Body of pancreas (tissue), 4 donors: ENCODE data around the gene CAPN10. TPM values are rescaled to one million over a fixed set of nuclear protein-coding genes. Genes with fewer than 3 reads are reported as not detected.

Experiments
- ATAC-seq: fragments of 150-250 bp; one replicate; pipeline ENCODE4 v1.9.1; 2016
- DNase-seq, 4 donors: peaks; one replicate each; pipeline ENCODE4 v3.0.0-alpha.2; 2019
- H3K27ac ChIP-seq, 4 donors: fragments of 200-600 bp; sonication (generic); 1 replicate in 3 of 4; 2 replicates in 1 of 4; pipeline versions ENCODE4 v1.5.1 to v1.6.1; 2016 to 2019; ENCODE audit warnings: mild to moderate bottlenecking in 1 of 4, mixed read lengths in 1 of 4, moderate library complexity in 1 of 4
- H3K27me3 ChIP-seq, 2 donors: fragments of 200-600 bp; sonication (generic); one replicate each; pipeline ENCODE4 v1.6.0; 2016; ENCODE audit warnings: mild to moderate bottlenecking in 1 of 2
- H3K36me3 ChIP-seq, 2 donors: fragments of 200-600 bp; sonication (generic); replicated peaks in 1 of 2; 2 replicates each; pipeline ENCODE4 v1.5.1; 2016; ENCODE audit warnings: low read depth in 2 of 2; ENCODE audit not compliant: insufficient read depth in 1 of 2
- H3K4me1 ChIP-seq: fragments of 200-600 bp; sonication (generic); one replicate; pipeline ENCODE4 v1.6.0; 2016
- H3K4me3 ChIP-seq, 2 donors: fragments of 200-600 bp; sonication (generic); 1 replicate in 1 of 2; 2 replicates in 1 of 2; pipeline ENCODE4 v1.5.1; 2016 to 2019
- H3K9me3 ChIP-seq, 3 donors: fragments of 200-600 bp; sonication (generic); 1 replicate in 2 of 3; 2 replicates in 1 of 3; pipeline ENCODE4 v1.5.1; 2016
- CTCF ChIP-seq, 7 experiments: fragments of 450-650 bp in 4 of 7; fragments of 200-600 bp in 3 of 7; sonication (generic) in 3 of 7; IDR thresholded peaks; one replicate each; pipeline ENCODE4 v1.5.1; 2016 to 2019; ENCODE audit warnings: antibody characterized with exemption in 7 of 7
- POLR2A ChIP-seq, 3 donors: fragments of 450-650 bp; IDR thresholded peaks; one replicate each; pipeline ENCODE4 v1.6.1; 2016; ENCODE audit warnings: antibody characterized with exemption in 3 of 3, mild to moderate bottlenecking in 2 of 3
- WGBS, 2 donors: methylation state at CpG; one replicate each; pipeline ENCODE4 v1.1.5; 2017; 5-methylcytosine and 5-hydroxymethylcytosine counted together
- intact Hi-C: fragments of 100-400 bp; cut with DNase I; formaldehyde crosslinking; loops from one replicate; pipeline ENCODE4 v1.15.1; 2023
- total RNA-seq, 2 donors: library from RNA; depleted of rRNA; stranded (reverse); fragments of >200 nt; gene quantifications; one replicate each; pipeline ENCODE4 v1.1.0, GENCODE V29; 2016

Gene CAPN10
- total RNA-seq, 2 donors from 2014 or later = 16.3 to 34.3 TPM

- Histone ChIP-seq H3K9me3 (no peaks in the 10 kb centered on the region), H3K27me3 (no peaks in the 10 kb centered on the region), H3K4me1 (no peaks in the 10 kb centered on the region), H3K27ac (no peak overlapping the region), H3K4me3 (no peak overlapping the region), H3K36me3 (no peaks in the 10 kb centered on the region)
- 31 to 65% methylated on average over 5 to 21 of the region's 21 CpGs for WGBS, 2 donors
- intact Hi-C loops = no loop called here
- TF ChIP-seq CTCF (IDR thresholded peaks at IDR 0.05) (no peak), POLR2A (IDR thresholded peaks at IDR 0.05) (no peak)
- ATAC-seq = no peak
- peak in 3 of 4 donors; percentile 10 to 44 (median 19) for DNase-seq
Observed at GRCh38 chr2:240626531-240627300, 40.2 kb downstream of the CAPN10 start.

GRCh38 chr2:240627736-240628506 is 41.4 kb downstream of the CAPN10 start:
- TF ChIP-seq CTCF (IDR thresholded peaks at IDR 0.05) = no peak
- H3K4me1 ChIP-seq = no peaks in the 10 kb centered on the region
- no peak overlapping the region for H3K4me3 ChIP-seq
- intact Hi-C loops = no loop called here
- DNase-seq = peak in 2 of 4 donors; percentile 3 to 8
- no peaks in the 10 kb centered on the region for H3K27me3 ChIP-seq
- H3K36me3 ChIP-seq = no peaks in the 10 kb centered on the region
- ATAC-seq = no peak
- WGBS, 2 donors = 69 to 81% methylated on average over 9 to 13 of the region's 17 CpGs
- no peak overlapping the region for H3K27ac ChIP-seq
- no peaks in the 10 kb centered on the region for H3K9me3 ChIP-seq

GRCh38 chr2:240628507-240628807 is 41.9 kb downstream of the CAPN10 start:
- no peak overlapping the region for H3K4me3 ChIP-seq
- H3K36me3 ChIP-seq = no peaks in the 10 kb centered on the region
- no peaks in the 10 kb centered on the region for H3K4me1 ChIP-seq
- DNase-seq (peak in 1 of 4 donors; percentile 1), ATAC-seq (no peak)
- intact Hi-C loops = no loop called here
- H3K27me3 ChIP-seq = no peaks in the 10 kb centered on the region
- no peaks in the 10 kb centered on the region for H3K9me3 ChIP-seq
- TF ChIP-seq CTCF (IDR thresholded peaks at IDR 0.05) = no peak
- no peak for TF ChIP-seq POLR2A (IDR thresholded peaks at IDR 0.05)
- WGBS, 2 donors = 71 to 76% methylated on average over 6 to 7 of the region's 7 CpGs
- H3K27ac ChIP-seq = no peak overlapping the region

- Histone ChIP-seq H3K36me3 (no peaks in the 10 kb centered on the region), H3K4me1 (no peaks in the 10 kb centered on the region), H3K27me3 (no peaks in the 10 kb centered on the region), H3K27ac (no peak overlapping the region), H3K4me3 (no peak overlapping the region), H3K9me3 (no peaks in the 10 kb centered on the region)
- intact Hi-C loops = no loop called here
- WGBS, 2 donors = 47% methylated on average over 18 of the region's 20 CpGs; no CpG with 5 or more reads in 1 of the 2 donors
- no peak for ATAC-seq
- TF ChIP-seq POLR2A (IDR thresholded peaks at IDR 0.05) = no peak
- no peak for TF ChIP-seq CTCF (IDR thresholded peaks at IDR 0.05)
- DNase-seq = peak in 2 of 4 donors; percentile 7 to 9
Observed at GRCh38 chr2:240628808-240629618, 42.5 kb downstream of the CAPN10 start.
